Measurements from ENCODE around the gene IGFBP4.
"Not testable (repeated sequence)": the region's sequence is repeated elsewhere in the genome, so short reads cannot be mapped to it uniquely, and the experiment has no call there.

IGFBP4 gene

GRCh38 chr17:40443196-40443987 is at the start of gene IGFBP4:
TSS of gene IGFBP4 (plus strand) at chr17:40443450. CDS start at chr17:40443736, 286 bp downstream.
- peak; percentile 37 to 44 for DNase-seq (ENCODE audit: low read depth in 2 of 2)

- no peak for DNase-seq (ENCODE audit: low read depth in 2 of 2)
Measured at GRCh38 chr17:40399185-40399584, 44.1 kb upstream of the IGFBP4 start.

GRCh38 chr17:40402668-40403067 is 40.6 kb upstream of the IGFBP4 start:
- no peak for DNase-seq (ENCODE audit: low read depth in 2 of 2)

GRCh38 chr17:40404003-40404402 is 39.2 kb upstream of the IGFBP4 start:
- no peak for DNase-seq (ENCODE audit: low read depth in 2 of 2)

GRCh38 chr17:40407460-40407859 is 35.8 kb upstream of the IGFBP4 start:
- no peak for DNase-seq (ENCODE audit: low read depth in 2 of 2)

GRCh38 chr17:40409540-40409939 is 33.7 kb upstream of the IGFBP4 start:
- not testable (repeated sequence) for DNase-seq (ENCODE audit: low read depth in 2 of 2)

GRCh38 chr17:40410082-40410481 is 33.2 kb upstream of the IGFBP4 start:
- DNase-seq (ENCODE audit: low read depth in 2 of 2), result no peak

GRCh38 chr17:40411821-40412220 is 31.4 kb upstream of the IGFBP4 start:
- no peak for DNase-seq (ENCODE audit: low read depth in 2 of 2)

- DNase-seq (ENCODE audit: low read depth in 2 of 2), result no peak
Measured at GRCh38 chr17:40412880-40413279, 30.4 kb upstream of the IGFBP4 start.

- DNase-seq (ENCODE audit: low read depth in 2 of 2), result not testable (repeated sequence)
Measured at GRCh38 chr17:40414312-40414711, 28.9 kb upstream of the IGFBP4 start.

GRCh38 chr17:40415390-40415789 is 27.9 kb upstream of the IGFBP4 start:
- DNase-seq (ENCODE audit: low read depth in 2 of 2), result no peak

- DNase-seq (ENCODE audit: low read depth in 2 of 2), result no peak
Measured at GRCh38 chr17:40416671-40417070, 26.6 kb upstream of the IGFBP4 start.

GRCh38 chr17:40417258-40417608 is 26.0 kb upstream of the IGFBP4 start:
- DNase-seq (ENCODE audit: low read depth in 2 of 2), result no peak

- peak; percentile 88 to 90 for DNase-seq (ENCODE audit: low read depth in 2 of 2)
Measured at GRCh38 chr17:40417609-40418427, 25.4 kb upstream of the IGFBP4 start, which contains the start of gene TOP2A. TSS of gene TOP2A (minus strand) at chr17:40417896. CDS start at chr17:40417791, 105 bp downstream.

GRCh38 chr17:40418428-40418706 is 24.9 kb upstream of the IGFBP4 start:
- DNase-seq (ENCODE audit: low read depth in 2 of 2), result no peak

GRCh38 chr17:40419559-40420331 is 23.5 kb upstream of the IGFBP4 start:
- no peak for DNase-seq (ENCODE audit: low read depth in 2 of 2)

GRCh38 chr17:40422990-40423633 is 20.1 kb upstream of the IGFBP4 start:
- DNase-seq (ENCODE audit: low read depth in 2 of 2), result no peak

GRCh38 chr17:40425741-40426140 is 17.5 kb upstream of the IGFBP4 start:
- DNase-seq (ENCODE audit: low read depth in 2 of 2), result no peak

- no peak for DNase-seq (ENCODE audit: low read depth in 2 of 2)
Measured at GRCh38 chr17:40427002-40427491, 16.2 kb upstream of the IGFBP4 start.

- DNase-seq (ENCODE audit: low read depth in 2 of 2), result no peak
Measured at GRCh38 chr17:40430272-40431230, 12.7 kb upstream of the IGFBP4 start.

- DNase-seq (ENCODE audit: low read depth in 2 of 2), result no peak
Measured at GRCh38 chr17:40431231-40431602, 12.0 kb upstream of the IGFBP4 start.

All from stimulated activated CD8-positive, alpha-beta memory T cell treated with anti-CD3 and anti-CD28 coated beads, Interleukin-2, amount 100 ng/mL, for 1 hour (primary cell).